K562 (cell line): Measurements from ENCODE around the gene MINK1. TPM values are rescaled to one million over a fixed set of nuclear protein-coding genes. Genes with fewer than 3 reads are reported as not detected.

Experiments
- ARID4B ChIP-seq: sonication (generic); formaldehyde crosslinking; IDR thresholded peaks from 2 replicates; pipeline ENCODE4 v1.8.0; 2022; ENCODE audit warnings: mild to moderate bottlenecking, missing genetic modification reagents
- CCNT2 ChIP-seq: IDR thresholded peaks from 2 replicates; pipeline ENCODE4 v1.6.1; 2011; ENCODE audit warnings: borderline replicate concordance, low read depth, mild to moderate bottlenecking, moderate library complexity, mixed read lengths, low read length; ENCODE audit not compliant: insufficient read length; ENCODE audit errors: extremely low read depth
- ETV5 ChIP-seq: sonication (generic); formaldehyde crosslinking; IDR thresholded peaks from 2 replicates; pipeline ENCODE4 v1.4.0; 2020; ENCODE audit warnings: low read depth, mild to moderate bottlenecking, missing genetic modification reagents
- GABPA ChIP-seq: fragments of 200-800 bp; sonication (Bioruptor generic); conservative IDR thresholded peaks from 2 replicates; pipeline ENCODE4 v1.6.1; 2016; ENCODE audit warnings: low read depth, missing genetic modification characterization, missing compliant biosample characterization
- GATAD2B ChIP-seq: fragments of 450-650 bp; IDR thresholded peaks from 2 replicates; pipeline ENCODE4 v1.6.1; 2017; ENCODE audit warnings: mild to moderate bottlenecking, borderline replicate concordance
- KLF13 ChIP-seq: fragments of 450-650 bp; IDR thresholded peaks from 2 replicates; pipeline ENCODE4 v1.6.1; 2016; ENCODE audit warnings: missing genetic modification characterization, low read depth, mild to moderate bottlenecking, missing compliant biosample characterization, moderate library complexity, borderline replicate concordance
- MAX ChIP-seq: sonication (generic); formaldehyde crosslinking; IDR thresholded peaks from 2 replicates; pipeline ENCODE4 v1.9.0; 2022; ENCODE audit warnings: mild to moderate bottlenecking, missing genetic modification reagents
- MLX ChIP-seq, 2 experiments: fragments of 450-650 bp in 1 of 2; sonication (generic) in 1 of 2; formaldehyde crosslinking; conservative IDR thresholded peaks; 2 replicates each; pipeline versions ENCODE4 v1.4.0 to v1.8.1; 2020 to 2022; ENCODE audit warnings: mild to moderate bottlenecking in 1 of 2, missing genetic modification reagents in 1 of 2
- MTA3 ChIP-seq: fragments of 450-650 bp; formaldehyde crosslinking; IDR thresholded peaks from 2 replicates; pipeline ENCODE4 v1.6.1; 2017; ENCODE audit warnings: mild to moderate bottlenecking, borderline replicate concordance
- NR3C1 ChIP-seq: sonication (generic); formaldehyde crosslinking; IDR thresholded peaks from 2 replicates; pipeline ENCODE4 v1.8.1; 2022; ENCODE audit warnings: missing genetic modification reagents
- POLR2G ChIP-seq: fragments of 200-400 bp; formaldehyde crosslinking; IDR thresholded peaks from 2 replicates; pipeline ENCODE4 v1.6.1; 2017; ENCODE audit warnings: low read depth, mild to moderate bottlenecking, antibody characterized with exemption, low read length, moderate library complexity
- RUNX1 ChIP-seq: sonication (generic); IDR thresholded peaks from 2 replicates; pipeline ENCODE4 v1.6.1; 2016; ENCODE audit warnings: antibody characterized with exemption, low read depth
- THRB ChIP-seq: fragments of 450-650 bp; formaldehyde crosslinking; conservative IDR thresholded peaks from 2 replicates; pipeline ENCODE4 v1.4.0; 2022; ENCODE audit warnings: mild to moderate bottlenecking, missing genetic modification characterization
- YBX1 ChIP-seq: fragments of 450-650 bp; IDR thresholded peaks from 2 replicates; pipeline ENCODE4 v1.7.1; 2016; ENCODE audit warnings: mild to moderate bottlenecking
- ZBTB34 ChIP-seq: fragments of 250-450 bp; sonication (Bioruptor Pico); IDR thresholded peaks from 2 replicates; pipeline ENCODE4 v1.8.0; 2021; ENCODE audit warnings: mild to moderate bottlenecking, moderate library complexity
- ZNF280A ChIP-seq: fragments of 450-650 bp; IDR thresholded peaks from 2 replicates; pipeline ENCODE4 v1.6.1; 2018; ENCODE audit warnings: mild to moderate bottlenecking, low read depth; ENCODE audit not compliant: partially characterized antibody
- ZNF408 ChIP-seq: fragments of 250-450 bp; sonication (Bioruptor Pico); IDR thresholded peaks from 2 replicates; pipeline ENCODE4 v1.4.0; 2020; ENCODE audit warnings: low read depth, mild to moderate bottlenecking, moderate library complexity
- ZNF507 ChIP-seq: conservative IDR thresholded peaks from 2 replicates; pipeline ENCODE4 v1.6.1; 2017; ENCODE audit warnings: missing genetic modification characterization, missing compliant biosample characterization
- polyA plus RNA-seq, 8 experiments: library from polyadenylated mRNA; depleted of rRNA in 4 of 8; stranded (reverse) in 5 of 8; unstranded in 3 of 8; fragments of >200 nt; fragmentation: Nextera tagmentation in 2 of 8; fragmentation: Illumina TruSeq in 1 of 8; extraction: Ambion mirVana in 2 of 8; extraction: Trizol in 1 of 8; gene quantifications; 2 replicates each; pipeline versions ENCODE4 v1.2.1 to v1.2.3, GENCODE V29; 2011 to 2014; ENCODE audit warnings: inconsistent platforms in 1 of 8, missing spikeins in 1 of 8
- total RNA-seq, 7 experiments: library from RNA; depleted of rRNA in 6 of 7; stranded (reverse); fragments of >200 nt in 6 of 7; fragmentation: Illumina TruSeq in 2 of 7; extraction: Trizol in 2 of 7; gene quantifications; 2 replicates each; pipeline versions ENCODE4 v1.2.1 to v1.2.3, GENCODE V29; 2011 to 2021; ENCODE audit warnings: low replicate concordance in 1 of 7

MINK1 gene
- total and polyA plus RNA-seq, 9 of the 15 experiments (the other 6 are each of a cell fraction or from before 2014, with no cell fraction given) = 0.11 to 54.2 (median 14.9) TPM

- TF ChIP-seq ZNF408 (CRISPR knock-in tag) = no peak
- TF ChIP-seq NR3C1 (CRISPR knock-in tag) = no peak
- TF ChIP-seq ARID4B (CRISPR knock-in tag) = no peak
- no peak for TF ChIP-seq GABPA (tag)
- TF ChIP-seq MLX (CRISPR knock-in tag; conservative IDR thresholded peaks at IDR 0.05) = no peak
- TF ChIP-seq MTA3 = no peak
- no peak for TF ChIP-seq GATAD2B
- TF ChIP-seq MAX (CRISPR knock-in tag) = no peak
- TF ChIP-seq POLR2G = peak; percentile 53; the same call in 1 of the 2 replicates
- peak; percentile 89; the same call in 1 of the 2 replicates for TF ChIP-seq THRB (CRISPR knock-in tag)
- no peak for TF ChIP-seq RUNX1
- TF ChIP-seq ZNF507 (tag) = no peak
- TF ChIP-seq ETV5 = no peak
- no peak for TF ChIP-seq YBX1
- no peak for TF ChIP-seq ZNF280A
- TF ChIP-seq ZBTB34 = no peak
- no peak for TF ChIP-seq KLF13
- no peak for TF ChIP-seq CCNT2
Observed at GRCh38 chr17:4944163-4944553, 111.0 kb downstream of the MINK1 start (continued).
